Uterus (tissue), 2 donors: ENCODE measurements around the gene ZBTB7C.

Experiments
- CTCF ChIP-seq, 4 experiments: fragments of 200-600 bp in 2 of 4; fragments of 450-650 bp in 2 of 4; sonication (generic) in 2 of 4; IDR thresholded peaks; one replicate each; pipeline ENCODE4 v1.5.1; 2016 to 2019; ENCODE audit warnings: antibody characterized with exemption in 4 of 4, mild to moderate bottlenecking in 2 of 4, moderate library complexity in 1 of 4
- POLR2A ChIP-seq, 2 donors: fragments of 450-650 bp; IDR thresholded peaks; one replicate each; pipeline ENCODE4 v1.6.1; 2016; ENCODE audit warnings: antibody characterized with exemption in 2 of 2, mild to moderate bottlenecking in 1 of 2, moderate library complexity in 1 of 2

- TF ChIP-seq CTCF (IDR thresholded peaks at IDR 0.05) (no peak), POLR2A (IDR thresholded peaks at IDR 0.05) (no peak)
Measured at GRCh38 chr18:48004577-48004976, 404.6 kb downstream of the ZBTB7C start.
